MCF 10A (cell line): ENCODE results near the gene CFAP298. TPM values are rescaled to one million over a fixed set of nuclear protein-coding genes. Genes with fewer than 3 reads are reported as not detected.

Experiments
- BruUV-seq: library from RNA; stranded (reverse); fragments of 400-500 nt; replicated peaks from 2 replicates; lab custom pipeline; 2021; lab: Mats Ljungman, UMichigan
- CTCF ChIA-PET: fragments of 300-600 bp; sonication (Branson Sonifier 250); formaldehyde crosslinking; extraction: SDS; loops from one replicate; lab custom pipeline; 2021; ENCODE audit warnings: antibody characterized with exemption, inconsistent platforms; lab: Yijun Ruan, JAX
- POLR2A ChIA-PET: fragments of 300-600, 350-650 bp; sonication (Branson Sonifier 250); formaldehyde crosslinking; extraction: SDS; loops from one replicate; lab custom pipeline; 2020; ENCODE audit warnings: antibody characterized with exemption, inconsistent platforms; lab: Yijun Ruan, JAX
- DNase-seq: peaks from one replicate; pipeline ENCODE4 v3.0.0-alpha.2; 2018; ENCODE audit not compliant: unreplicated experiment
- H3K27ac Mint-ChIP-seq: one replicate; pipeline ENCODE4 v1.8.0; 2022; ENCODE audit warnings: mild to moderate bottlenecking, low read depth, mixed read lengths; ENCODE audit not compliant: unreplicated experiment
- H3K27me3 Mint-ChIP-seq: one replicate; pipeline ENCODE4 v1.8.0; 2022; ENCODE audit warnings: mixed read lengths; ENCODE audit not compliant: insufficient read depth, unreplicated experiment
- H3K36me3 Mint-ChIP-seq: one replicate; pipeline ENCODE4 v1.8.0; 2022; ENCODE audit warnings: mild to moderate bottlenecking, moderate library complexity, mixed read lengths; ENCODE audit not compliant: insufficient read depth, unreplicated experiment
- H3K4me1 Mint-ChIP-seq: one replicate; pipeline ENCODE4 v1.8.0; 2022; ENCODE audit warnings: mixed read lengths; ENCODE audit not compliant: insufficient read depth, unreplicated experiment
- H3K4me3 Mint-ChIP-seq: one replicate; pipeline ENCODE4 v1.8.0; 2022; ENCODE audit warnings: mild to moderate bottlenecking, moderate library complexity, mixed read lengths; ENCODE audit not compliant: unreplicated experiment
- H3K9me3 Mint-ChIP-seq: one replicate; pipeline ENCODE4 v1.8.0; 2022; ENCODE audit warnings: mixed read lengths; ENCODE audit not compliant: unreplicated experiment
- CTCF ChIP-seq: fragments of 200-600 bp; IDR thresholded peaks from one replicate; pipeline ENCODE4 v1.8.0; 2022; ENCODE audit warnings: antibody characterized with exemption, mild to moderate bottlenecking; ENCODE audit not compliant: unreplicated experiment
- intact Hi-C: fragments of 100-400 bp; cut with micrococcal nuclease; formaldehyde crosslinking; loops from 2 replicates; pipeline ENCODE4 v1.14.1; 2022
- total RNA-seq: library from RNA; stranded (reverse); gene quantifications from 2 replicates; pipeline ENCODE4 v1.2.3, GENCODE V29; 2022

Gene CFAP298
- total RNA-seq, 1 experiment from 2014 or later = 52.7 TPM

DNA sequence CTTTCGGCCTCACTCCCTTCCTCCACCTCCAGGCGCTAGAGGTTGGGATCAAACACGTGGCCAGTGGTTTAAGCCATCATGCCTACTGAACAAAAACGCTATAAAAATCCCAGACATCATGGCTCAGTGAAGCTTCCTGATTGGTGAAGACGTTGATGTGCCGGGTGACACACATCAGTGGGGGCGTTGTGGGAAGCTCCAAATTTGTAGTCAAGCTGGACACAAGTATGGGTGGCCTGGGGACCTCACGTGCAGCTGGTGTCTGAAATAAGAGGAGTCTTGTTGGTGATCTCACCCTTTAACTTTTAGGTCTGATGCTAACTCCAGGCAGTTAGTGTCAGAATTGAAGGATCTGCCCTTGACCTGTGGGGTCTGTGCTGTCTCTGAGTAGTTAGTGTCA lies 6.7 kb downstream of the CFAP298 start:
- no peak for DNase-seq
- no peaks in the 10 kb centered on the region for H3K27me3 Mint-ChIP-seq
- no peak overlapping the region for H3K27ac Mint-ChIP-seq
- ChIA-PET CTCF (interaction anchor here (0.6 kb wide), 1 partner anchor 234 kb away, joined by 4 read pairs; no protein-coding TSS in a partner anchor), POLR2A (interaction anchor here (0.7 kb wide), 1 partner anchor 239 kb away, joined by 3 read pairs; no protein-coding TSS in a partner anchor)
- TF ChIP-seq CTCF = no peak
- intact Hi-C loops = loop anchor here (10.0 kb wide), 1 partner anchor 821 kb away; no protein-coding TSS in a partner anchor
- no TSS peak for BruUV-seq
- peaks cover 82% of the 10 kb centered on the region for H3K36me3 Mint-ChIP-seq
- H3K9me3 Mint-ChIP-seq = no peaks in the 10 kb centered on the region
- no peaks in the 10 kb centered on the region for H3K4me1 Mint-ChIP-seq
- no peak overlapping the region for H3K4me3 Mint-ChIP-seq

- intact Hi-C loops = loop anchor here (5.0 to 10.0 kb wide), 2 partner anchors 327 to 820 kb away; partner anchors contain the start of gene MIS18A
- Mint-ChIP-seq H3K27ac (no peak overlapping the region), H3K36me3 (peaks cover 80% of the 10 kb centered on the region), H3K4me3 (no peak overlapping the region), H3K27me3 (no peaks in the 10 kb centered on the region), H3K4me1 (no peaks in the 10 kb centered on the region), H3K9me3 (no peaks in the 10 kb centered on the region)
- no TSS peak for BruUV-seq
- POLR2A ChIA-PET = no interaction called here
- no peak for DNase-seq
- no peak for TF ChIP-seq CTCF
- CTCF ChIA-PET = interaction anchor here (0.6 to 0.7 kb wide), 3 partner anchors 200 to 1433 kb away, joined by 3 to 4 read pairs (median 3); no protein-coding TSS in a partner anchor
Measured at GRCh38 chr21:32604464-32604863, 7.7 kb downstream of the CFAP298 start.

DNA sequence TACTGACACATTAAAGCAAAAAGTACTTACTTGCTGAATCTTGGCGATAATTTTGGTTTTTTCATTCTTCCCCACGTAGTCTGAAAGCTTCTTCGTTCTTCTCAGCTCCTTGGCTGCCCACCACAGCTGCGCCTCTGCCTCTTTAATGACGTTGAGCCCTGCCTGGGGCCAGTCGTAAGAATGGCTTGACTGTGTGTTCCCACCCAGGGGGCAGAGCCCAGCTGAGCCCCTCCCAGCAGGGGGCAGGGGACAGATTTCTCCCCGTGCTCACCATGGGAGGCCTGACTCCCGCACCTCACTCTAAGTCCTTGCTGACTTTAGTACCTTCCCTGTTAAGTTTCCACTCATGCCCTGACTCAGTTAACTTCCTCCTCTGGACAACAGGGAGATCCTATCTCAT lies 9.0 kb downstream of the CFAP298 start:
- H3K4me3 Mint-ChIP-seq = no peak overlapping the region
- no peak for TF ChIP-seq CTCF
- no peak overlapping the region for H3K27ac Mint-ChIP-seq
- ChIA-PET POLR2A (no interaction called here), CTCF (interaction anchor here (0.6 to 5.1 kb wide), 2 partner anchors 200 to 230 kb away, joined by 3 to 71 read pairs; no protein-coding TSS in a partner anchor)
- DNase-seq = no peak
- H3K4me1 Mint-ChIP-seq = no peaks in the 10 kb centered on the region
- no peaks in the 10 kb centered on the region for H3K9me3 Mint-ChIP-seq
- no TSS peak for BruUV-seq
- H3K27me3 Mint-ChIP-seq = no peaks in the 10 kb centered on the region
- intact Hi-C loops = loop anchor here (5.0 to 10.0 kb wide), 2 partner anchors 326 to 818 kb away; partner anchors contain the start of gene MIS18A
- H3K36me3 Mint-ChIP-seq = peaks cover 83% of the 10 kb centered on the region

GRCh38 chr21:32602099-32602498 lies 10.1 kb downstream of the CFAP298 start:
- no TSS peak for BruUV-seq
- Mint-ChIP-seq H3K9me3 (no peaks in the 10 kb centered on the region), H3K27ac (no peak overlapping the region), H3K27me3 (no peaks in the 10 kb centered on the region), H3K36me3 (peaks cover 78% of the 10 kb centered on the region), H3K4me3 (no peak overlapping the region), H3K4me1 (peaks cover 8% of the 10 kb centered on the region)
- DNase-seq = no peak
- POLR2A ChIA-PET = interaction anchor here (0.6 to 1.8 kb wide), 4 partner anchors 10 to 323 kb away, joined by 3 to 11 read pairs (median 6); partner anchors contain the start of genes CFAP298 and MIS18A
- no peak for TF ChIP-seq CTCF
- intact Hi-C loops = loop anchor here (5.0 to 10.0 kb wide), 2 partner anchors 325 to 817 kb away; partner anchors contain the start of gene MIS18A
- CTCF ChIA-PET = interaction anchor here (0.6 to 5.1 kb wide), 12 partner anchors 8 to 252 kb away, joined by 3 to 71 read pairs (median 8); partner anchors contain the start of gene CFAP298
